H9 (cell line): ENCODE results near the gene SV2C. TPM values are rescaled to one million over a fixed set of nuclear protein-coding genes. Genes with fewer than 3 reads are reported as not detected.

Experiments
- DNase-seq: peaks from one replicate; pipeline ENCODE4 v3.0.0-alpha.2; 2017
- H2AFZ ChIP-seq: one replicate; pipeline ENCODE4 v1.6.1; 2013; ENCODE audit warnings: mild to moderate bottlenecking, low read length, control low read depth, moderate library complexity
- H2AK5ac ChIP-seq: 2 replicates; pipeline ENCODE4 v1.6.1; 2013; ENCODE audit warnings: low read length, control low read depth, mixed read lengths; ENCODE audit not compliant: insufficient read length
- H2BK120ac ChIP-seq: one replicate; pipeline ENCODE4 v1.6.1; 2013; ENCODE audit warnings: low read depth, mild to moderate bottlenecking, low read length, control low read depth, inconsistent platforms; ENCODE audit not compliant: poor library complexity, severe bottlenecking
- H2BK12ac ChIP-seq: 2 replicates; pipeline ENCODE4 v1.6.1; 2013; ENCODE audit warnings: low read length, control low read depth, mixed read lengths, low read depth; ENCODE audit not compliant: insufficient read length
- H2BK15ac ChIP-seq: 2 replicates; pipeline ENCODE4 v1.6.1; 2013; ENCODE audit warnings: low read depth, low read length, control low read depth
- H2BK20ac ChIP-seq: one replicate; pipeline ENCODE4 v1.6.1; 2013; ENCODE audit warnings: low read depth, mild to moderate bottlenecking, low read length, control low read depth, inconsistent platforms; ENCODE audit not compliant: poor library complexity, severe bottlenecking
- H2BK5ac ChIP-seq: 2 replicates; pipeline ENCODE4 v1.6.1; 2013; ENCODE audit warnings: low read length, control low read depth, mixed read lengths; ENCODE audit not compliant: insufficient read length
- H3K14ac ChIP-seq: 2 replicates; pipeline ENCODE4 v1.6.1; 2013; ENCODE audit warnings: low read length, control low read depth; ENCODE audit not compliant: insufficient read depth
- H3K18ac ChIP-seq: 2 replicates; pipeline ENCODE4 v1.6.1; 2013; ENCODE audit warnings: low read depth, mild to moderate bottlenecking, mixed read lengths, low read length, control low read depth; ENCODE audit not compliant: insufficient read length
- H3K23ac ChIP-seq: 2 replicates; pipeline ENCODE4 v1.6.1; 2013; ENCODE audit warnings: low read length, control low read depth, mixed read lengths, low read depth; ENCODE audit not compliant: insufficient read length
- H3K23me2 ChIP-seq: 2 replicates; pipeline ENCODE4 v1.6.1; 2013; ENCODE audit warnings: low read depth, mild to moderate bottlenecking, mixed read lengths, low read length, control low read depth; ENCODE audit not compliant: insufficient read length, poor library complexity, severe bottlenecking
- H3K27ac ChIP-seq: 2 replicates; pipeline ENCODE4 v1.5.1; 2013; ENCODE audit warnings: low read length, control low read depth, mixed read lengths, low read depth; ENCODE audit not compliant: insufficient read length
- H3K27me3 ChIP-seq: 2 replicates; pipeline ENCODE4 v1.6.1; 2013; ENCODE audit warnings: low read length, control low read depth, inconsistent platforms; ENCODE audit not compliant: insufficient read depth
- H3K4ac ChIP-seq: 2 replicates; pipeline ENCODE4 v1.6.1; 2013; ENCODE audit warnings: low read depth, mild to moderate bottlenecking, control low read depth, inconsistent platforms, low read length, moderate library complexity
- H3K4me1 ChIP-seq: 2 replicates; pipeline ENCODE4 v1.6.1; 2013; ENCODE audit warnings: low read length, control low read depth, inconsistent platforms; ENCODE audit not compliant: insufficient read depth
- H3K4me2 ChIP-seq: 2 replicates; pipeline ENCODE4 v1.6.1; 2013; ENCODE audit warnings: low read length, control low read depth, mixed read lengths; ENCODE audit not compliant: insufficient read length, insufficient read depth
- H3K56ac ChIP-seq: 2 replicates; pipeline ENCODE4 v1.6.1; 2013; ENCODE audit warnings: low read depth, mild to moderate bottlenecking, mixed read lengths, low read length, control low read depth; ENCODE audit not compliant: insufficient read length
- H3K79me1 ChIP-seq: 2 replicates; pipeline ENCODE4 v1.6.1; 2013; ENCODE audit warnings: low read depth, mild to moderate bottlenecking, moderate library complexity, low read length, control low read depth, inconsistent platforms; ENCODE audit not compliant: insufficient read depth, poor library complexity, severe bottlenecking
- H3K79me2 ChIP-seq: 2 replicates; pipeline ENCODE4 v1.6.1; 2013; ENCODE audit warnings: low read length, control low read depth, inconsistent platforms; ENCODE audit not compliant: insufficient read depth
- H3K9ac ChIP-seq: 2 replicates; pipeline ENCODE4 v1.6.1; 2013; ENCODE audit warnings: low read length, control low read depth, mixed read lengths; ENCODE audit not compliant: insufficient read length; ENCODE audit errors: extremely low read depth
- H3K9me3 ChIP-seq: one replicate; pipeline ENCODE4 v1.6.1; 2013; ENCODE audit warnings: low read depth, low read length, inconsistent platforms; ENCODE audit not compliant: control insufficient read depth
- H3T11ph ChIP-seq: one replicate; pipeline ENCODE4 v1.6.1; 2013; ENCODE audit warnings: mild to moderate bottlenecking, low read length, control low read depth, inconsistent platforms
- H4K20me1 ChIP-seq: one replicate; pipeline ENCODE4 v1.6.1; 2013; ENCODE audit not compliant: control insufficient read depth, insufficient read length, insufficient read depth
- H4K5ac ChIP-seq: 2 replicates; pipeline ENCODE4 v1.6.1; 2013; ENCODE audit warnings: low read depth, mild to moderate bottlenecking, mixed read lengths, low read length, control low read depth; ENCODE audit not compliant: insufficient read length
- H4K8ac ChIP-seq: replicated peaks from 2 replicates; pipeline ENCODE4 v1.6.1; 2013; ENCODE audit warnings: low read length, control low read depth, mixed read lengths, low read depth; ENCODE audit not compliant: insufficient read length
- H4K91ac ChIP-seq: 2 replicates; pipeline ENCODE4 v1.6.1; 2013; ENCODE audit warnings: low read depth, mild to moderate bottlenecking, moderate library complexity, mixed read lengths, low read length, control low read depth; ENCODE audit not compliant: insufficient read length
- H3K27ac Mint-ChIP-seq, 3 experiments: 2 replicates in 2 of 3; 3 replicates in 1 of 3; pipeline ENCODE4 v1.8.0; 2020 to 2021; ENCODE audit warnings: mixed read lengths in 3 of 3, mild to moderate bottlenecking in 1 of 3, moderate library complexity in 1 of 3
- H3K27me3 Mint-ChIP-seq: 2 replicates; pipeline ENCODE4 v1.8.0; 2021; ENCODE audit warnings: low read depth, mild to moderate bottlenecking, moderate library complexity, mixed read lengths
- H3K36me3 Mint-ChIP-seq, 3 experiments: 2 replicates in 2 of 3; 3 replicates in 1 of 3; pipeline ENCODE4 v1.8.0; 2020 to 2021; ENCODE audit warnings: low read depth in 3 of 3, mixed read lengths in 3 of 3; ENCODE audit not compliant: insufficient read depth in 1 of 3
- H3K4me1 Mint-ChIP-seq, 2 experiments: 2 replicates each; pipeline ENCODE4 v1.8.0; 2020; ENCODE audit warnings: mixed read lengths in 2 of 2
- H3K4me3 Mint-ChIP-seq, 2 experiments: 2 replicates in 1 of 2; 3 replicates in 1 of 2; pipeline ENCODE4 v1.8.0; 2020 to 2021; ENCODE audit warnings: mild to moderate bottlenecking in 2 of 2, mixed read lengths in 2 of 2, moderate library complexity in 1 of 2
- H3K9me3 Mint-ChIP-seq, 2 experiments: 2 replicates in 1 of 2; 3 replicates in 1 of 2; pipeline ENCODE4 v1.8.0; 2020; ENCODE audit warnings: mild to moderate bottlenecking in 2 of 2, mixed read lengths in 2 of 2, moderate library complexity in 1 of 2
- WGBS: extraction: QIAGEN DNeasy Blood & Tissue Kit; methylation state at CpG from one replicate; pipeline ENCODE4 v1.1.7; 2013; ENCODE audit warnings: missing lambda C conversion rate, low lambda C conversion rate, mixed read lengths; ENCODE audit not compliant: insufficient read length; ENCODE audit errors: extremely low coverage; 5-methylcytosine and 5-hydroxymethylcytosine counted together
- total RNA-seq: library from RNA; stranded (reverse); gene quantifications from 2 replicates; pipeline ENCODE4 v1.2.1, GENCODE V29; 2021
- TF ChIP-seq, protein P1 (sequence below): fragments of 200-600 bp; sonication (generic); conservative IDR thresholded peaks from 3 replicates; pipeline ENCODE4 v1.8.0; 2021; ENCODE audit warnings: antibody characterized with exemption, mild to moderate bottlenecking

The SV2C gene
- total RNA-seq, 1 experiment from 2014 or later, result 0.09 TPM

DNA sequence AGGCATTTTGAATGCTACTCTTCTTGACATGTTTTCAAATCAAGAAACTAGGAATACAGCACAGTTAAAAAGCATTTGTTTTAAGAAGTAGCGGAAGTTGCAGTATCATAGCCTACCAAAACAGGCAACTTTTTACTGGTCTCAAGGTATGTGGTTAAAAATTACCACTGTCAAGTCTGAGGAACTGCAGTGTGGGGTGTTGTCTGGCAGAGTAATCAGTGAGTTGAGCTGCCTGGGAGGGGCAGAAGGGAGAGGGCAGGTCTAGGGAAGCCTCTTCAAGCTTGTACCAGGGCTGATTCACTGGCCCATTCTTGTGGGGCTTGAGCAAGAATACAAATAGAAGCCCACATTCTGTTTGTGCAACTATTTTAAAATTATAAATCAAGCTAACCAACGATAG is 42.4 kb upstream of the SV2C start:
- Histone ChIP-seq H2BK12ac (no peak overlapping the region), H4K20me1 (no peaks in the 10 kb centered on the region), H3K9ac (no peak overlapping the region), H3K79me2 (no peaks in the 10 kb centered on the region), H2AFZ (no peak overlapping the region), H3K23me2 (no peaks in the 10 kb centered on the region), H3K4ac (no peak overlapping the region), H3K23ac (no peak overlapping the region), H3K4me2 (no peak overlapping the region), H3K4me1 (no peaks in the 10 kb centered on the region), H2AK5ac (no peak overlapping the region), H3K9me3 (no peaks in the 10 kb centered on the region), H3K18ac (no peak overlapping the region), H3K79me1 (no peaks in the 10 kb centered on the region), H2BK120ac (no peak overlapping the region), H3T11ph (no peak overlapping the region), H3K14ac (no peak overlapping the region), H3K56ac (no peak overlapping the region), H4K8ac (no peak overlapping the region), H2BK20ac (no peak overlapping the region), H2BK15ac (no peak overlapping the region), H4K5ac (no peak overlapping the region), H2BK5ac (no peak overlapping the region), H4K91ac (no peak overlapping the region), H3K27ac (no peak overlapping the region), H3K27me3 (no peaks in the 10 kb centered on the region)
- TF ChIP-seq, protein P1, sequence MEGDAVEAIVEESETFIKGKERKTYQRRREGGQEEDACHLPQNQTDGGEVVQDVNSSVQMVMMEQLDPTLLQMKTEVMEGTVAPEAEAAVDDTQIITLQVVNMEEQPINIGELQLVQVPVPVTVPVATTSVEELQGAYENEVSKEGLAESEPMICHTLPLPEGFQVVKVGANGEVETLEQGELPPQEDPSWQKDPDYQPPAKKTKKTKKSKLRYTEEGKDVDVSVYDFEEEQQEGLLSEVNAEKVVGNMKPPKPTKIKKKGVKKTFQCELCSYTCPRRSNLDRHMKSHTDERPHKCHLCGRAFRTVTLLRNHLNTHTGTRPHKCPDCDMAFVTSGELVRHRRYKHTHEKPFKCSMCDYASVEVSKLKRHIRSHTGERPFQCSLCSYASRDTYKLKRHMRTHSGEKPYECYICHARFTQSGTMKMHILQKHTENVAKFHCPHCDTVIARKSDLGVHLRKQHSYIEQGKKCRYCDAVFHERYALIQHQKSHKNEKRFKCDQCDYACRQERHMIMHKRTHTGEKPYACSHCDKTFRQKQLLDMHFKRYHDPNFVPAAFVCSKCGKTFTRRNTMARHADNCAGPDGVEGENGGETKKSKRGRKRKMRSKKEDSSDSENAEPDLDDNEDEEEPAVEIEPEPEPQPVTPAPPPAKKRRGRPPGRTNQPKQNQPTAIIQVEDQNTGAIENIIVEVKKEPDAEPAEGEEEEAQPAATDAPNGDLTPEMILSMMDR, result no peak
- Mint-ChIP-seq H3K27me3 (peaks cover 10% of the 10 kb centered on the region), H3K36me3 (no peaks in the 10 kb centered on the region), H3K4me3 (no peak overlapping the region), H3K9me3 (no peaks in the 10 kb centered on the region; a peak in 1 of 5 replicates), H3K4me1 (peaks cover 7 to 8% of the 10 kb centered on the region in 2 experiments), H3K27ac (no peak overlapping the region)
- no peak for DNase-seq
- WGBS, result no CpG with 5 or more reads among the region's 2 CpGs
